Measurements from ENCODE around the gene PRPS1L1. TPM values are rescaled to one million over a fixed set of nuclear protein-coding genes. Genes with fewer than 3 reads are reported as not detected.

PRPS1L1 gene
- total and polyA plus RNA-seq, 2 experiments from 2014 or later: not detected

DNA sequence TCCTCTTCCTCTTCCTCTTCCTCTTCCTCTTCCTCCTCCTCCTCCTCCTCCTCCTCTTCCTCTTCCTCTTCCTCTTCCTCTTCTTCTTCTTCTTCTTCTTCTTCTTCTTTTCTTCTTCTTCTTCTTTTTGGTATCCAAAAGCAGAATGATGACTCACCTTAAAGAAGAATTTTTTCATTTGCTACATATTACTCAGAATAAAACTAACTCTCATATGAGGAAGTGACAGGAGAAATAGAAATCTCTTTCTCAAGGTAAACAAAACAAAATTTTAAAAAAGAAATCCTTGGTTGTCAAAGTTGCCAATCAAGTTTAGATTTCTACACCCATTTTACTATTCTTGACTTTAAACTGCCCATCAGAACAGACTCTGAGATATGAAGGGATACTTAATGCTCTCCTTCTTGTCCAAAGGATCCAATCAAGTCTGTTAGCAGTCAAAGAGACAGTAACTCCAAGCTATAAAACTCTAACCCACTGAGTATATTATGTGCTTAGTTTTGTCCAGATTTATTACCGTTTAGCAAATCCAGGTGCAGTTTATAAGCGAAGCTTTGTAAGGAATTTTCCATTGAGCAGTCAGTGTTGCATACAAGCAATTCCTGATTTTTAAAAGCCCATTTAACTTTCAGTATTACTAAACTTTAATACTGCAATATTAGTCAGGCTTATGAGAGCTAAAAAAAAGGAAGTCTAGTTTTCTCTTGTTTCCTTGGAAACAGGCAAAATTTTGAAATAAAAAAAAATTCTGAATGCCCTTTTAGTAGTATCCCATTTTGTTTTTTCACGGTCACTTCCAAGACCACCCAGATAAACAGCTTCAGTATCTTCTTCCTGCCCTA, 44.2 kb downstream of the PRPS1L1 start:
- no peaks in the 10 kb centered on the region for H3K9me3 ChIP-seq (ENCODE audit: low read depth)
- DNase-seq (ENCODE audit: low read depth in 1 of 2, low spot score in 1 of 2): no peak
- no peaks in the 10 kb centered on the region for H3K36me3 ChIP-seq
- no peak overlapping the region for H3K4me3 ChIP-seq
- H3K27ac ChIP-seq: no peak overlapping the region
- peaks cover 20% of the 10 kb centered on the region for H3K4me1 ChIP-seq (ENCODE audit: low read depth)
- TF ChIP-seq CTCF (IDR thresholded peaks at IDR 0.05; ENCODE audit: low read depth, low read length): no peak
- no peaks in the 10 kb centered on the region for H3K27me3 ChIP-seq

DNA sequence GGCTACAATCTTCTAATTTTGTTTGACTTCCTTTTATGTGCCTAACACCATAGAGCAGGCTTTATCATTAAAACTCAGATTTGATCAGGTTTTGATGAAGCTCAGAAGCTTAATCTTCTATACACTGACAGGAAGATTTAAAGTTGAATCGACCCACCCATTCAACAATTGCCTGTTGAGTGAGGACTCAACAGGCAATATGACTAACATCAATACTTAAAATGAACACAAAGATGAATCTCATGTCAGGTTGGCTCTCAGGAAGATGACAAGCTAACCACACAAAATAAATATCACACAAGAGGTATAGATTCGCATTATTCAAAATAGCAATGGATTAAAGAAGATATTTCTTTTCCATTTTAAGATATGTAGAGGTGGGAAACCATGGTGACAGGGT, 50.7 kb downstream of the PRPS1L1 start:
- DNase-seq (ENCODE audit: low read depth in 1 of 2, low spot score in 1 of 2): no peak
- Histone ChIP-seq H3K36me3 (no peaks in the 10 kb centered on the region), H3K27me3 (no peaks in the 10 kb centered on the region), H3K27ac (no peak overlapping the region), H3K9me3 (ENCODE audit: low read depth) (no peaks in the 10 kb centered on the region), H3K4me1 (ENCODE audit: low read depth) (no peaks in the 10 kb centered on the region), H3K4me3 (no peak overlapping the region)
- TF ChIP-seq CTCF (IDR thresholded peaks at IDR 0.05; ENCODE audit: low read depth, low read length): no peak

Other genes with a start within 250 kb of the PRPS1L1 start
- gene SNX13, start 87.4 kb downstream of the PRPS1L1 start, total RNA-seq: 41.3 and 86.8 TPM in 2 replicates
- gene SNX13, start 87.4 kb downstream of the PRPS1L1 start, polyA plus RNA-seq: 11.0 and 18.2 TPM in 2 replicates